Brain microvascular endothelial cell (primary cell): ENCODE results near the gene MRPS11.

Source experiments
- DNase-seq: peaks from one replicate; pipeline ENCODE4 v3.0.0-alpha.2; 2020
- H3K27ac ChIP-seq: fragments of 250-450 bp; sonication (Bioruptor Pico); 2 replicates; pipeline ENCODE4 v1.5.1; 2020; ENCODE audit warnings: mild to moderate bottlenecking, moderate library complexity
- H3K27me3 ChIP-seq: fragments of 250-450 bp; sonication (Bioruptor Pico); replicated peaks from 2 replicates; pipeline ENCODE4 v1.5.1; 2020; ENCODE audit warnings: mild to moderate bottlenecking
- H3K36me3 ChIP-seq: fragments of 250-450 bp; sonication (Bioruptor Pico); replicated peaks from 2 replicates; pipeline ENCODE4 v1.5.1; 2020; ENCODE audit warnings: mild to moderate bottlenecking
- H3K4me3 ChIP-seq: 2 replicates; pipeline ENCODE4 v1.5.1; 2011; ENCODE audit warnings: low read depth, mild to moderate bottlenecking, control low read depth, low read length, moderate library complexity
- CTCF ChIP-seq: IDR thresholded peaks from 2 replicates; pipeline ENCODE4 v1.5.1; 2011; ENCODE audit warnings: low read depth, mild to moderate bottlenecking, moderate library complexity, low read length, control low read depth, inconsistent platforms; ENCODE audit errors: missing control alignments
- in situ Hi-C: cut with HindIII; loops from 2 replicates; pipeline ENCODE4 v1.10.0; 2017; ENCODE audit warnings: low sequenced_read_pairs, low pct_ligation_motif_present

MRPS11 gene

GRCh38 chr15:88480981-88481380 lies 13.5 kb downstream of the MRPS11 start:
- in situ Hi-C loops = no loop called here
- H3K36me3 ChIP-seq = peaks cover 10% of the 10 kb centered on the region
- no peak overlapping the region for H3K27ac ChIP-seq
- no peak for TF ChIP-seq CTCF
- DNase-seq = no peak
- no peaks in the 10 kb centered on the region for H3K27me3 ChIP-seq
- no peak overlapping the region for H3K4me3 ChIP-seq

- Histone ChIP-seq H3K4me3 (no peak overlapping the region), H3K27me3 (no peaks in the 10 kb centered on the region), H3K27ac (no peak overlapping the region), H3K36me3 (peaks cover 4% of the 10 kb centered on the region)
- no peak for TF ChIP-seq CTCF
- no peak for DNase-seq
- in situ Hi-C loops = no loop called here
Measured at GRCh38 chr15:88482263-88482662, 14.8 kb downstream of the MRPS11 start.

GRCh38 chr15:88484682-88485331 lies 17.3 kb downstream of the MRPS11 start:
- in situ Hi-C loops = no loop called here

GRCh38 chr15:88487178-88487795 lies 19.8 kb downstream of the MRPS11 start:
- H3K4me3 ChIP-seq = no peak overlapping the region
- no peaks in the 10 kb centered on the region for H3K27me3 ChIP-seq
- no peak overlapping the region for H3K27ac ChIP-seq
- peak; percentile 5 for TF ChIP-seq CTCF
- in situ Hi-C loops = no loop called here
- no peaks in the 10 kb centered on the region for H3K36me3 ChIP-seq
- DNase-seq = no peak

More at GRCh38 chr15:88484682-88485331, 17.3 kb downstream of the MRPS11 start:
- H3K27me3 ChIP-seq = no peaks in the 10 kb centered on the region
- H3K27ac ChIP-seq = no peak overlapping the region
- no peak for DNase-seq
- TF ChIP-seq CTCF = no peak
- H3K4me3 ChIP-seq = no peak overlapping the region
- H3K36me3 ChIP-seq = no peaks in the 10 kb centered on the region

- Histone ChIP-seq H3K27ac (no peak overlapping the region), H3K4me3 (no peak overlapping the region), H3K27me3 (no peaks in the 10 kb centered on the region), H3K36me3 (no peaks in the 10 kb centered on the region)
- in situ Hi-C loops = no loop called here
- no peak for TF ChIP-seq CTCF
- DNase-seq = no peak
Measured at GRCh38 chr15:88487796-88488523, 20.5 kb downstream of the MRPS11 start.
